Adrenal gland (tissue), 5 donors: ENCODE measurements around the gene TMEM132A.

ENCODE experiments used
- POLR2A ChIP-seq, 2 donors: fragments of 450-650 bp; IDR thresholded peaks; one replicate each; pipeline ENCODE4 v1.6.1; 2017; ENCODE audit warnings: antibody characterized with exemption in 2 of 2, mild to moderate bottlenecking in 2 of 2, moderate library complexity in 1 of 2
- TF ChIP-seq, protein P1 (sequence below), 6 experiments: fragments of 450-650 bp in 4 of 6; fragments of 200-600 bp in 2 of 6; sonication (generic) in 1 of 6; IDR thresholded peaks; 1 replicate in 5 of 6; 2 replicates in 1 of 6; pipeline versions ENCODE4 v1.5.1 to v1.8.0; 2016 to 2021; ENCODE audit warnings: antibody characterized with exemption in 6 of 6, mild to moderate bottlenecking in 2 of 6, moderate library complexity in 1 of 6
- donor health status: DM: no; HTN: no; CAD: no.

DNA sequence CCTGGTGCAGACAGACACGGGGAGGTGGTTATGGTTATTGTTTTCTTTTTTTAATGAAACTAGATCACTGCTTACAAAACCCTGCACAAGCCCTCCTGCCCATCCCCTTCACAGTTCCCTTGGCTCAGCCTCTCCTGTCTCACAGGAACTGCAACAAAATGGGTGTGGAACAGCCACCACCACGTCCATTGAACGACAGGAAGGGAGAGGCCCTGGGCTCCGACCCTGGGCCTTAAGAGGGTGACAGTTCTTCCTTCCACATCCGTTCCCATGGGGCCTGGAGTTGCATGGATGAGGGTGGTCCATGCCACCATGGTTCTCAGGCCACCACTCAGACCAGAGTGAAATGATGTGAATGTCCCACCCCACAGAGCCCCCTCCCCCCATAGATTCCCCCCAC lies 33.6 kb upstream of the TMEM132A start:
- no peak for TF ChIP-seq POLR2A (IDR thresholded peaks at IDR 0.05)
- TF ChIP-seq, protein P1, sequence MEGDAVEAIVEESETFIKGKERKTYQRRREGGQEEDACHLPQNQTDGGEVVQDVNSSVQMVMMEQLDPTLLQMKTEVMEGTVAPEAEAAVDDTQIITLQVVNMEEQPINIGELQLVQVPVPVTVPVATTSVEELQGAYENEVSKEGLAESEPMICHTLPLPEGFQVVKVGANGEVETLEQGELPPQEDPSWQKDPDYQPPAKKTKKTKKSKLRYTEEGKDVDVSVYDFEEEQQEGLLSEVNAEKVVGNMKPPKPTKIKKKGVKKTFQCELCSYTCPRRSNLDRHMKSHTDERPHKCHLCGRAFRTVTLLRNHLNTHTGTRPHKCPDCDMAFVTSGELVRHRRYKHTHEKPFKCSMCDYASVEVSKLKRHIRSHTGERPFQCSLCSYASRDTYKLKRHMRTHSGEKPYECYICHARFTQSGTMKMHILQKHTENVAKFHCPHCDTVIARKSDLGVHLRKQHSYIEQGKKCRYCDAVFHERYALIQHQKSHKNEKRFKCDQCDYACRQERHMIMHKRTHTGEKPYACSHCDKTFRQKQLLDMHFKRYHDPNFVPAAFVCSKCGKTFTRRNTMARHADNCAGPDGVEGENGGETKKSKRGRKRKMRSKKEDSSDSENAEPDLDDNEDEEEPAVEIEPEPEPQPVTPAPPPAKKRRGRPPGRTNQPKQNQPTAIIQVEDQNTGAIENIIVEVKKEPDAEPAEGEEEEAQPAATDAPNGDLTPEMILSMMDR (IDR thresholded peaks at IDR 0.05) = no peak
